Stimulated activated CD4-positive, alpha-beta T cell treated with anti-CD3 and anti-CD28 coated beads, Interleukin-15, amount 100 ng/mL, for 24 hours (primary cell): ENCODE results near the gene PARL.
A peak's percentile ranks its signal among the peaks of the same experiment; 100 is the strongest.
"Not testable (repeated sequence)": the region's sequence is repeated elsewhere in the genome, so short reads cannot be mapped to it uniquely, and the experiment has no call there.

Experiments used
- DNase-seq: peaks from one replicate; pipeline ENCODE4 v3.0.0-alpha.2; 2020

PARL gene

DNA sequence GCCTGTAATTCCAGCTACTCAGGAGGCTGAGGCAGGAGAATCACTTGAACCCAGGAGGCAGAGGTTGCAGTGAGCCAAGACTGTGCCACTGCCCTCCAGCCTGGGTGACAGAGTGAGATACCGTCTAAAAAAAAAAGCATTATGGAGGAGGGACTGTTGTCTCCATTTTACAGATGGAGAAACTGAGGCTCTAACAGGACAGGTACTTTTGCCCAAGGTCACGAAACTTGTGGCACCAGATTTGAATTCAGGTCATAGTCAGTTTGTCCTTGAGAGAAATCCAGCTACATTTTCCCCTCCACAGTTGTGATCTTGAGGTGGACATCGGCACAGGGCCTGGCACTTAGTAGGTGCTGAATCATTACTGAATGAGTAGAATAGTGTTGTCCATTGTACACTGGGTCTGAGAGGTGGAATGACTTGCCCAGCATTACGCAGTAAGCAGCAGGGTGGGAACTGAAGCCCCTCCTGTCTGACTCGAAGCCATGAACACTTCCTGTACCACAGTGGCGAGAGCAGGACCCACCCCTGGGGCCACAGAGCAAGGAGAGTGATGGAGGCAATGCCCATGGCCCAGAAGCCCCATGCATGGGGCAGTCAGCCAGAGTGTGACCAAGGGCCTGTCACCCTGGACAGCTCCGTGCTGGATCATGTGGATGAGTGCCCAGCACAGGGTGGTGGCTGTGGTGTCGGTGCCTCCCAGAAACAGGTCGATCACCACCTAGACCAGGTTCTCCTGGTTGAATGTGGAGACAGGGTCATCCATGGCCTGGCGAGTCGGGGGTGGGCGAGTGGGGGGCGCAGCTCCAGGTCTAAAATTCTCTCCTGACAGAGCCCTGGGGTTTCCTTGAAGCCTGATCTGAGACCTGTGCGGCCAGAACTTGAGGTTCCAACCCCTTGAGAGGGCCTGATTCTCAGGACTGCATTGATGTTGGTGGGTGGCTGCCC lies 20.4 kb upstream of the PARL start:
- DNase-seq = no peak

DNA sequence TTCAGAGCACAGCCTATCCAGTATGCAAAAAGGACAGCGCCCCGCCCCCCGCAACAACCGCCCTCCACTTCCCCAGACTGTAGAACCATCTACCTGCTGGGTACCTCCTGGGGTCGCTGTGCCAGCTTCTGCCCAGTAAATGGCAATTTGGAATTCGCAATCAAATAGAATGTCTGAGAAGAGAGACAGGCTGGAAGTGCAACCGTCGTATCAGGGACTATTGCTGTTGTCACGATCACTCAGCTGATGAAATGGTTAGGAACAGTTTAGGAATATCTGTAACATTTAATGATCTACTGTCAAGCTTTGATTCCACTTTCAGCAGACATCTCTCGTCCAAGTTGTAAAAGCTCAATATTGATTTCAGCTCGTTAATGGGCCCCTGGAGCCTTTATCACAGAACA lies 13.3 kb upstream of the PARL start:
- peak; percentile 9 for DNase-seq

DNA sequence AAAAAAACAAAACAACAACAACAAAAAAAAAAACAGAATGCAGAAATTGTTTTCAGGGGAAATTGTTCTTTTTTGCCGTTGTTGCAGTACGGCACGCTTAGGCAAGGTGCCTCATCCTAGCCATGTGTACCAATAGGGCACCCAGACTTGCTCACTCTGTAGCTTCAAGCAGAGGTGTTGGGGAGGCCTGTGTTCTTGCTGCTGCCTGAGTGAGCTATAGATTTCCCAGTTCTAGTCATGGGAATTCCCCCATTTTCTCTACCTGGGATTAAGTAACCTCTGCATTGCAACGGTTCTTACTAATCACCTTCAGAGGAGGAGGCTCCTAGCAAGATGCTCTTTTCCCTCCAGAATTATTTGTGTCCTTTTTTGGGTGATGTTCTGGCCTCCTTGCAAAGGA lies 12.9 kb upstream of the PARL start:
- peak; percentile 16 for DNase-seq

DNA sequence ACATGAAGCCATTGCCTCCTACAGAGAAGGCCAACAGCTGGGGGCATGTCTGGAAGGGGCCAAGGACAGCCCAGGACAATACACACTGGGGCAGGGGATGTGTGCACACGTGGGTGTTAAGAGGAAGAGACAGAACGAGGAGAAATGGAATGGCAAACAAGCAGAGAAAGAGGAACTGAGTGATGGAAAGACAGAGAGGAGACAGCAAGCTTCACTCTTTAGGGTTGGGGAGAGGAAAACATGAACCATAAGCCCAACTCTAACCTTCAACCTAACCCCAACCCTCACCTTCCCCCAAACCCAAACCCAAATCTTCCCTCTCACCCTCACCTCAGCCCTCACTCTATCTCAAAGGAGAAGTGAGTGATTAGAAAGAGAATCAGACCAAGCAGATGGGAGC lies 11.9 kb upstream of the PARL start:
- no peak for DNase-seq

DNA sequence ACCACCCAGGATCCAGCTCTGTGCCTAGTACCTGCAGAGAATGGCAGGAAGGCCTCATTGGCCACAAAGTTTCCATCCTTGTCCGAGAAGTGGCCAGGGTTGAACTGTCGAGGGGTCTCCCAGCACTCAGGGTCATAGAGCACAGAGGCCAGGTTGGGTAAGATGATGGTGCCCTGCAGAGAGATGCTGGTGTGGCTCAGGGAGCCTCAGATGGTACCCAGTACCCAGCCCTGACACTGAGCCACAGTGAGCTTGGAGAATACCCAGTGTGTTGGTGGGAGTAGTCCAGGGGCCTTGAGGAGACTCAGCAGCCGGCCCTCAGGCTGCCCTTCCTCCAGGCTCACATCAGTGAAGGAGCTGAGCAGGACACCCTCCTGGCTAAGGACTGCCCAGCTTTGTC lies 11.5 kb upstream of the PARL start:
- DNase-seq = no peak

DNA sequence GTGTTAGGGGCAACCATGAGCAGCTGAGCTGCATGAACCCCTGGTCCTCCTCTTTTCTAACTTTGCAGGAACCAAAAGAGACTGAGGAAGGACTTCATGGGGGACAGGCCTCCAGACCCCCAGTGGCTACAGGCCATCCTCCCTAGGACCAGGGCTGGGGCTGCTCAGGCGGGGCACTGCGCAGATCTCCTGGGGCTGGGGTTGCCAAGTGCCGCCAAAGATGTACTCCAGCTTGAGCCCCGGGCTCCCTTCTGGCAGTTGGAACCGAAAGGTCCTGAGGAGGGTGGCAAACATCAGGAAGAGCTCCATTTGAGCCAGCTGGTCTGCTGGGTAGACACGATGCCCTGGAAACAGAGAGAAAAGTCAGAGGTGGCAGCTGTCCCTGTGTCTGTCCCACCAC lies 11.1 kb upstream of the PARL start:
- DNase-seq = no peak

DNA sequence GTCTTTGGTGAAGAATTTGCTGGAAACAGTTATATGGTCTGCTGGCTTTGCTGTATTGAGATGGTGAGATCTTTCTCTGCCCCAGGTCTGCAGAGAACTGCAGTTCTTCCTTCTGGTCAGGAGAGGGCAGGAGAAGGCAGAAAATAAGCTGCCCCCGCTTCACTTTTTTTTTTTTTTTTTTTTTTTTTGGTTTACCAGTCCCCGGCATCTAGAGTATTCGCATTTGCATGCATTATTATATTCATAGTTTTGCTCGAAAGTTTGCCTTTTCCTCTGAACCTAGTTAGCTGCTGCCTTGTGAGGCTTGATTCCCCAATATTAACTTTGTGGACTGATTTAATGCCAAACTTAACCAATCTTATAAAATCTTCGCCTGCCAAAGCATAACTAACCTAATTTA lies 10.6 kb upstream of the PARL start:
- peak; percentile 27 for DNase-seq

DNA sequence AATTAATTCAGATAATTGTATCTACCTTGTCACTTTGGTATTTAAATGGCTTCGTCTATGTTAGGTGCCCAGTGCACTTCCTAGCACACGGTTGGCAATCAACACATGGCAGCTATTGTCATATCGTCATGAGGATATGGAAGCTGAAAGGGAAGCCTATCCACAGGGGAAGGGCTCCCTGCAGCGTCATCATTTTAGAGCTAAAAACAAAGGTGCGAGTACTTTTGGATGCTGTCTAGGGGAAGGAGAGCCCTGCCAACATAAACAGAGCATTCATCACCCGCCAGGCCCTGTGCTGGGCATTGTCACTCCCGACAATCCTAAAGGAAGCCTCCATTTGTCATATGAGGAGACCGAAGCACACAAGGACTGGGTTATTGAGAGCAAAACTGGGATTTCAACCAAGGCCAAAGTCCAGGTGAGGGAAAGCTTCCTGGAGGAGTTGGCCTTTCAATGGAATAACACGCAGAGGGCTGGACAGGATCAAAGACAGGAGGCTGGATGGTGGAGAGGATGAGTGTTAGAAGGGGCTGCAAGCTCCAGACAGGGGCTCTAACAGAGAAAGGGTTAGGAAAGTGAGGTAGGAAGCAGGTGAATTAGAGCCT lies 8.0 kb upstream of the PARL start:
- DNase-seq = no peak

DNA sequence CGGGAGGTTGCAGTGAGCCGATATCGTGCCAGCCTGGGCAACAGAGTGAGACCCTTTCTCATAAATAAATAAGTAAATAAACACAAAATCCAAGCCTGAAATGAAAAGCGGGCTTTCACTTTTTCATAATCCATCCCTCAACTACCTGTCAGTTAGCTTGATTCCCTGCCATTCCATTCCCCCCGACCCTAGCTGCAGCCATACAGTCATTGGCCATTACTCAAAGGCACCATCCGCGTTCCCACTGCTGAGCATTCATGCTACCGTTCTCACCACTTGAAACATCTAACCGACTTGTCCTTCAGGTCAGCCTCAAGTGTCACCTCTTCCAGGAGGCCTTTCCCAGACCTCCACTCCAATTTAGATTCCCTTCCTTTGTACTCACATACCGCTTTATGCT lies 1.1 kb upstream of the PARL start:
- no peak for DNase-seq

DNA sequence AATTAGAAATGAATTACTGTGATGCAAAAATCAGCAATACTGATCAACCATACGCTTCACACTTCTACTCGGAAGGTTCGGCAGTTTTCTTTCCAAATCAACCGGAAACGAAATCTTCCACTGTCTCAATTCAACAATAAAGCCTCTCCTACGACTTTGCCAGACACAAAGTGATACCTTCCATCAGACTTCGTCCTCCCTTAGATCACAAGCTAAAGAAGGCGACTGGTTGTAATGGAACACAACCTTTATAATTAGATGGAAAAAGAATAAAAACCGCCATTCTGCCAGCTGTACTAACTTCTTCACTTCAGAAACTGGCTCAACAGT lies 618 bp downstream of the PARL start:
- no peak for DNase-seq

DNA sequence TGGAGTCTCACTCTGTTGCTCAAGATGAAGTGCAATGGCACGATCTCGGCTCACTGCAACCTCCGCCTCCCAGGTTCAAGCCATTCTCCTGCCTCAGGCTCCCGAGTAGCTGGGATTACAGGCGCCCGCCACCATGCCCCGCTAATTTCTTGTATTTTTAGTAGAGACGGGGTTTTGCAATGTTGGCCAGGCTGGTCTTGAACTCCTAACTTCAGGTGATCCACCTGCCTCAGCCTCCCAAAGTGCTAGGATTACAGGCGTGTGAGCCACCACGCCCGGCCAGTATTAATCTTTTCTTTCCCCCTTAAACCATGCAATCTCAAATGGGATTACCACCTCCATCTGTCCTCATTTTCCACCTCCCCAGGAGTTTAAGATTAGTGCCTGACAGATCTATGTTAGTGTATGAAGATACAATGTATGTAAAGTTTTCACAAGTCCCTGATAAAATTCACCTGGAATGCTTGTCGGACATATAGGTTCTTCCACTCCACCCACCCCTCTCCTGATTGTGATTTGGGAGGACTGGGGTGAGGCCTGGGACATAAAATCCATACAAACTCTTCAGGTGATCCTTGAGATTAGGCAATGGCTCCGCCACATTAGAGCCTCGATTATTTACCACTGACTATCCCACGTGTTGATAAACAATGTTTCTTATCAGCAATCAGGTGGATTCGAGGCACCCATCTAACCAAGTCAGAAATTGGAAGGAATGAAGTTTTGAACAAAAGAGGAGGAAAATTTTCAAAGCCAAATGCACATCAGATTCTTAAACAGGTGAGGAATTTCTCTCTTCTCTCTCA lies 1.2 kb downstream of the PARL start:
- no peak for DNase-seq

DNA sequence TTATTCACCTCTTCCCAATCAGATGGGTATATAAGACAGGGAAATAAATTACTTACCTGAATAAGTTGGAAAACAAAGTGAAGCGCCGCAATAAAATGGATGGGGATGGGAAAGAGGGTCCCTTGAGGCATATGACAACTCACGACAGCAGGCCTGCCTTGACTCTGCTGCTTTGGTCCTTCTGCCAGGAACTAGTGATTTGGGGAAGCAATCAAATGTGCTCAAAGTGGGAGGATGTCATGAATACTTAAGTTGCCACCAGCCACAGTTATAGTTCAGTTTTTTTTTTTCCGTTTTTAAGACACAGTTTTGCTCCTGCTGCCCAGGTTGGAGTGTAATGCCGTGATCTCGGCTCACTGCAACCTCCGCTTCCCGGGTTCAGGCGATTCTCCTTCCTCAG lies 4.6 kb downstream of the PARL start:
- no peak for DNase-seq

DNA sequence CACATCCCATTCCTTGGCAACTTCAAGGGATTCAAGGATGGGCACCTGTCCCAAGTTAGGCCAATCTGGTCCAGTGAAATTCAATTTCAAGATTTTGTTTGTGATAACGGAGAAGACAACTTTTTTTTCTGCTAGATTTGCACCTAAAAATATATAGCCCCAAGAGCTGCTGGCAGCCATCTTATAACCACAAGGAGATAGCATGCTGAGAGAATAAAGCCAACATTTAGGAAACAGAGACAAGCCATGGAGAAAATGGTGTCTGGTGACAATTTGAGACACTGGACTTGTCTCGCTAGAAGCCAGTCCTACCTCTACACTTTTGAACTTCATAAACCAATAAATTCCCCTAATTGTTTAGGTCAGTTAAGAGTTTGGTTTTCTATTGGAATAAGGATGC lies 5.4 kb downstream of the PARL start:
- DNase-seq = no peak

DNA sequence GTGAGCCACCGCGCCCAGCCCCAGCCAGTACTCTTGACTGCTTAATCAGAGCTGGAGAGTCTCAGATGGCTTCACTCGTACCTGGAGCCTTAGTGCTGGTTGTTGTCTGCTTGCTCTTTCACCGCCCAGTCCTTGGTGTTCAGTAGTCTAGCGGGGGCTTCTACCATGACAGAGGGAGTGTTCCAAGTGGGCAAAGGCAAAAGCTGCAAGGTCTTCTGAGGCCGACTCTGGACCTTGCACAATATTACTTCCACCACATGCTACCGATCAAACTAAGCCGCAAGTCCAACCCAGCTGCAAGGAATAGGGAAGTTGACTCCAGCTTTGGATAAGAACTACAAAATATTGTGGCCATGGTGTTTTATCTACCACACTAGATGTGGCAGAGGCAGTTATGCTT lies 6.6 kb downstream of the PARL start:
- no peak for DNase-seq

DNA sequence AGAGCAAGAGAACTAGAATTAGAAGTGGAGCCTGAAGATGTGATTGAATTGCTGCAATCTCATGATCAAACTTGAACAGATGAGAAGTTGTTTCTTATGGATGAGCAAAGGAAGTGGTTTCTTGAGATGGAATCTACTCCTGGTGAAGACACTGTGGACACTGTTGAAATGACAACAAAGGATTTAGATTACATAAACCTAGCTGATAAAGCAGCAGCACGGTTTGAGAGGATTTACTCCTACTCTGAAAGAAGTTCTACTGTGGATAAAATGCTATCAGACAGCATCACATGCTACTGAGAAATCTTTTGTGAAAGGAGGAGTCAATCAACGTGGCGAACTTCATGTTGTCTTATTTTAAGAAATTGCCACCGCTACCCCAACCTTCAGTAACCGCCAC lies 7.5 kb downstream of the PARL start:
- DNase-seq = not testable (repeated sequence)

DNA sequence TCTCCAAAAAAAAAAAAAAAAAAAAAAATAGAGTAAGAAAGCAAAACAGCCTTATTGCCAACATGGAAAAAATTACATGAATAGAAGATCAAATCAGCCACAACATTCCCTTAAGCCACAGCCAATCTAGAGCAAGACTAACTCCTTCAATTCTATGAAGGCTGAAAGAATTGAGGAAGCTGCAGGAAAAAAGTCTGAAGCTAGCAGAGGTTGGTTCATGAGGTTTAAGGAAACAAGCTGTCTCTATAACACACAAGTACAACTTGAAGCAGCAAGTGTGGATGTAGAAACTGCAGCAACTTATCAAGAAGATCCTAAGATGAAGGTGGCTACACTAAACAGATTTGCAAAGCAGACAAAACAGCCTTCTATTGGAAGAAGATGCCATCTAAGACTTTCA lies 9.3 kb downstream of the PARL start:
- DNase-seq = no peak

DNA sequence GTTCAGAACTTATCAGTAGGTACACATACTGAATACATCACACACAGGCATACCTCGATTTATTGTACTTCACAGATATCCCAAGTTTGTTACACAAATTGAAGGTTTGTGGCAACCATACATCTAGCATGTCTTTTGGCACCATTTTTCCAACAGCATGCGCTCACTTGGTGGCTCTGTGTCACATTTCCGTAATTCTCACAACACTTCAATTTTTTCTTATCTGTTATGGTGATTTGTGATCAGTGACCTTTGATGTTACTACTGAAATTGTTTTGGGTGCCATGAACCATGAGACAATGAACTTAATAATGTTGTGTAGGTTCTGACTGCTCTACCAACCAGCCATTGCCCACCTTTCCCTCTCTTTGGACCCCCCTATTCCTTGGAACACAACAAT lies 10.8 kb downstream of the PARL start:
- DNase-seq = no peak

DNA sequence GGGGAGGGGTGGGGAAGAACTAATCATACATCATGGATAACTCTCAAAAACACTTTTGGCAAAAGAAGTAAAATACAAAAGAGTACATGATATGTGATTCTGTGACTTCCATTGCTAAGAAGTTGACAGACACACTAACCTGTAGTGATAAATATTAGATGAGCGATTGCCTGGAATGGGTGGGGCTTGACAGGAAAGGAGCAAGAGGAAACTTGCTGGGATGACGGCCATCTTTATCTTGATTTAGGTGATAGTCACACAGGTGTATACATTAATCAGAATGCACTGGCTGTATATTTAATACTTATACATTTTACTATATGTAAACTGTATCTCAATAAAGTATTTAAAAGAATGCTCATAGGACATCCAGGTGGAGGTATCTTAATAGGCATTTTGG lies 13.1 kb downstream of the PARL start:
- no peak for DNase-seq

DNA sequence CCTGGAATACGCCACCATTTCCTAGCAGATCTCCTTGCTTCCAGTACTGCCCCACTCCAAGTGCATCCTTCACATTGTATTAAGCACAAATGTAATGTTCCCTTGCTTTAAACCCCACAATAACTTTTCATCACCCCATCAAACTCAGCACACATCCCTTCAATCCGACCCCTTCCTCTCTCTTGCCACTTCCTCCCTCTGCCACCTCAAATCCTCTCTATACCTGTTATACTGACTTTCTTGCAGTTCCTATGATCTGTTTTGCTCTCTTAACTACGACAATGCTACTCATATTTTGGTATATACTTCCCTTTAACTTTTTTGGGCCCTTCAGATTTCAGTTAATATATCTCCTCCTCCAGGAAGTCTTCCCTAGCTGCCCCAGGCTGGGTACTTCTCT lies 14.1 kb downstream of the PARL start:
- DNase-seq = no peak

DNA sequence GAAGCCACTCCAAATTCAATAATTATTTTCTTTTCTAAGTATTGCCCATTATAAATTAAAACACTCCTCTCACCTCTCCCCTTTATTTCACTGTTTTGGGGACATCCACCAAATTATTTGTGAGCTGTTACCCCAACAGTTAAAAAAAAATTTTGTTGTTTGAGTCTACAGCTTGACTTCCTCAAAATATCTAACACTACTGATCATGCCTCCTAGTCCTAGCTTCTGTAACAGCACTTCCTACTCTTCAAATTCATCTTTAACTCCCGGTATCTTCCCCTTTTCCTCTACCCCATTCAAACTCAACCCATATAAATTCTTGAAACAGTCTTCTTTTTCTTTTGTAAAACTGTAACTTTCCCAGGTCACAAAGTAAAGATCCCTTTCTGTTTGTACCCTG lies 15.9 kb downstream of the PARL start:
- DNase-seq = no peak

DNA sequence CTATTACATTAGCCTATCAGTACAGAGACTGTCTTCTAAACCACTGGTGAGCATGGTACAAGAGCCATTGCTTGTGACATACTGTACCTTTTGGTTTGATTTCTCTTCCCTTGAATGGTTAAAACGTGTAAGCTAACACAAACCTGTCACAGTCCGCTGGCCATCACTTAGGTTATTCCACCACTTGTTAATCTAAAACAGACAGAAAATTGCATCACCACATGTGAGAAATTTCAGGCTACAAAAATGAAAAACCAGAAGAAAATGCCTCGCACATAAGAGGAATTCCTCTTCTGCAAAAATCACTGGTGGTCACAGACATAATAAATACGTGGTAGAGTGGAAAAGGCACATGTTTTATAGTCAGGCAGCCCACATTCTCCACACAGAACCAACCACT lies 22.1 kb downstream of the PARL start:
- no peak for DNase-seq

DNA sequence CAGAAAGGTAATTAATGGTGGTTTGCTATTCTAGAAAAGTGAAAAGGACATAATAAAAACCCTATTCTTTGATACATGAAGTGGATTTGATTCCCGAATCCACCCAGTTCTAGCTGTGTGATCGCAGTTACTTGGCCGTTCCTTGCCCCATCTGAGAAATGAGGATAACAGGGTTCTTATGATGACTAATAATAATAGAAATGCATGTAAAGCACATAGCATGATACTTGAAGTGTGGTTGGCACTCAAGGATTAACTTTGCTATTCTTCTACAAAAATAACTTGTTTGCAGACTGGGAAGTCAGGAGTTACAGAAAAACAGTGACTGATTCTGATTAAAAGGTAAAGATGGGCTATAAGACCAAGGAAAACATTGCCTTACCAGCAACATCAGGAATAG lies 26.8 kb downstream of the PARL start:
- DNase-seq = no peak

DNA sequence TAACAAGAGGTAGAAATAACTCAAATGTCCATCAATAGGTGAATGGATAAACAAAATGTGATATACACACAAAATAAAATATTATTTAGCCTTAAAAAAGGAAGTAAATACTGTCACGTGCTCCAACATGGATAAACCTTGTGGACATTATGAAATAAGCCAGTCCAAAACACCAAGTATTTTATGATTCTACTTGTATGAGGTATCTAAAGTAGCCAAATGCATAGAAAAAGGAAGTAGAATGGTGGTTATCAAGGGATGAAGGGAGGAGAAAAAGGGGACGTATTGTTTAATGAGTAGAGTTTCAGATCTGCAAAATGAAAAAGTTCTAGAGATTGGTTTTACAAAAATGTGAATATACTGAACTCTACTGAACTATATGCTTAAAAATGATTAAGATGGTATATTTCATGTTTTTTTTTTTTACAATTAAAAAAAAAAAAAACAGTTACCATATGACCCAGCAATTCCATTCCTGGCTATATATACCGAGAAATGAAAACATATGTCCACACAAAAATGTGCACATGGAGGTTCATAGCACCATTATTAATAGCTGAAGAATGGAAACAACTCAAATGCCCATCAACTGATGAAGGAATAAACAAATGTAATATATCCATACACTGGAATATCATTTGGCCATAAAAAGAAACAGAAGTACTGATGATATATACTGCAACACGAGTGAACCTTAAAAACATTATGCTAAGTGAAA lies 30.2 kb downstream of the PARL start:
- DNase-seq = no peak
